ENCODE results near the gene SGMS1. TPM values are rescaled to one million over a fixed set of nuclear protein-coding genes. Genes with fewer than 3 reads are reported as not detected.

The SGMS1 gene
- total and polyA plus RNA-seq, 2 experiments from 2014 or later: 15.0 to 34.7 TPM

GRCh38 chr10:50431791-50432190 is 192.0 kb downstream of the SGMS1 start:
- DNase-seq (ENCODE audit: low spot score): no peak
- no peak overlapping the region for H3K4me2 ChIP-seq

More at GRCh38 chr10:50431791-50432190, 192.0 kb downstream of the SGMS1 start:
- ATAC-seq: peak; percentile 24; the same call in 1 of the 3 replicates
- no peaks in the 10 kb centered on the region for H3K36me3 ChIP-seq (ENCODE audit: insufficient read depth)
- Mint-ChIP-seq H3K36me3 (ENCODE audit: low read depth) (no peaks in the 10 kb centered on the region; the same call in 2 of the 3 replicates), H3K4me3 (no peak overlapping the region), H3K4me1 (peaks cover 26% of the 10 kb centered on the region), H3K27me3 (ENCODE audit: insufficient read depth, low read depth, poor library complexity) (peaks cover 3% of the 10 kb centered on the region), H3K9me3 (no peaks in the 10 kb centered on the region), H3K27ac (peak overlapping the region; percentile 90)
- H3K9me2 ChIP-seq (ENCODE audit: insufficient read depth): no peaks in the 10 kb centered on the region
- H2AFZ ChIP-seq: no peak overlapping the region
- no peaks in the 10 kb centered on the region for H3F3A ChIP-seq (replicated peaks; ENCODE audit: low read depth)
- no peak overlapping the region for H3K4me3 ChIP-seq
- H3K27me3 ChIP-seq (ENCODE audit: insufficient read depth): no peaks in the 10 kb centered on the region
- H4K20me1 ChIP-seq (replicated peaks; ENCODE audit: insufficient read depth): no peaks in the 10 kb centered on the region
- H3K4me1 ChIP-seq (ENCODE audit: insufficient read depth): peaks cover 13% of the 10 kb centered on the region
- TF ChIP-seq EZH2phosphoT487 (IDR thresholded peaks at IDR 0.05; ENCODE audit: unreplicated experiment): no peak
- TF ChIP-seq, protein P1, sequence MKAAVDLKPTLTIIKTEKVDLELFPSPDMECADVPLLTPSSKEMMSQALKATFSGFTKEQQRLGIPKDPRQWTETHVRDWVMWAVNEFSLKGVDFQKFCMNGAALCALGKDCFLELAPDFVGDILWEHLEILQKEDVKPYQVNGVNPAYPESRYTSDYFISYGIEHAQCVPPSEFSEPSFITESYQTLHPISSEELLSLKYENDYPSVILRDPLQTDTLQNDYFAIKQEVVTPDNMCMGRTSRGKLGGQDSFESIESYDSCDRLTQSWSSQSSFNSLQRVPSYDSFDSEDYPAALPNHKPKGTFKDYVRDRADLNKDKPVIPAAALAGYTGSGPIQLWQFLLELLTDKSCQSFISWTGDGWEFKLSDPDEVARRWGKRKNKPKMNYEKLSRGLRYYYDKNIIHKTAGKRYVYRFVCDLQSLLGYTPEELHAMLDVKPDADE (IDR thresholded peaks at IDR 0.05): no peak
- TF ChIP-seq ZNF462 (CRISPR knock-in tag; IDR thresholded peaks at IDR 0.05): no peak
- no peak for TF ChIP-seq ZNF114 (CRISPR knock-in tag; IDR thresholded peaks at IDR 0.05)
- no peak for TF ChIP-seq JUNB (IDR thresholded peaks at IDR 0.05; ENCODE audit: unreplicated experiment)
- TF ChIP-seq POLR2AphosphoS5 (IDR thresholded peaks at IDR 0.05; ENCODE audit: low read depth): no peak
- TF ChIP-seq ZNF331 (CRISPR knock-in tag; IDR thresholded peaks at IDR 0.05; ENCODE audit: low read depth): no peak
- TF ChIP-seq, protein P2, sequence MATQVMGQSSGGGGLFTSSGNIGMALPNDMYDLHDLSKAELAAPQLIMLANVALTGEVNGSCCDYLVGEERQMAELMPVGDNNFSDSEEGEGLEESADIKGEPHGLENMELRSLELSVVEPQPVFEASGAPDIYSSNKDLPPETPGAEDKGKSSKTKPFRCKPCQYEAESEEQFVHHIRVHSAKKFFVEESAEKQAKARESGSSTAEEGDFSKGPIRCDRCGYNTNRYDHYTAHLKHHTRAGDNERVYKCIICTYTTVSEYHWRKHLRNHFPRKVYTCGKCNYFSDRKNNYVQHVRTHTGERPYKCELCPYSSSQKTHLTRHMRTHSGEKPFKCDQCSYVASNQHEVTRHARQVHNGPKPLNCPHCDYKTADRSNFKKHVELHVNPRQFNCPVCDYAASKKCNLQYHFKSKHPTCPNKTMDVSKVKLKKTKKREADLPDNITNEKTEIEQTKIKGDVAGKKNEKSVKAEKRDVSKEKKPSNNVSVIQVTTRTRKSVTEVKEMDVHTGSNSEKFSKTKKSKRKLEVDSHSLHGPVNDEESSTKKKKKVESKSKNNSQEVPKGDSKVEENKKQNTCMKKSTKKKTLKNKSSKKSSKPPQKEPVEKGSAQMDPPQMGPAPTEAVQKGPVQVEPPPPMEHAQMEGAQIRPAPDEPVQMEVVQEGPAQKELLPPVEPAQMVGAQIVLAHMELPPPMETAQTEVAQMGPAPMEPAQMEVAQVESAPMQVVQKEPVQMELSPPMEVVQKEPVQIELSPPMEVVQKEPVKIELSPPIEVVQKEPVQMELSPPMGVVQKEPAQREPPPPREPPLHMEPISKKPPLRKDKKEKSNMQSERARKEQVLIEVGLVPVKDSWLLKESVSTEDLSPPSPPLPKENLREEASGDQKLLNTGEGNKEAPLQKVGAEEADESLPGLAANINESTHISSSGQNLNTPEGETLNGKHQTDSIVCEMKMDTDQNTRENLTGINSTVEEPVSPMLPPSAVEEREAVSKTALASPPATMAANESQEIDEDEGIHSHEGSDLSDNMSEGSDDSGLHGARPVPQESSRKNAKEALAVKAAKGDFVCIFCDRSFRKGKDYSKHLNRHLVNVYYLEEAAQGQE (IDR thresholded peaks at IDR 0.05; ENCODE audit: unreplicated experiment): no peak
- no peaks in the 10 kb centered on the region for H3K79me2 ChIP-seq (replicated peaks; ENCODE audit: insufficient read depth)
- H3K27ac ChIP-seq (ENCODE audit: low read depth): no peak overlapping the region
